HepG2 (cell line): ENCODE data around the gene CCT8. TPM values are rescaled to one million over a fixed set of nuclear protein-coding genes. Genes with fewer than 3 reads are reported as not detected.

Source experiments
- ATAC-seq: fragments of 200-7000 bp; cut with Tn5 transposase; 3 replicates; pipeline ENCODE4 v1.9.1; 2020; ENCODE audit warnings: mild to moderate bottlenecking, moderate library complexity
- BruUV-seq: library from RNA; stranded (reverse); fragments of 400-500 nt; replicated peaks from 2 replicates; lab custom pipeline; 2021; lab: Mats Ljungman, UMichigan
- CTCF ChIA-PET: fragments of 300-600 bp; formaldehyde crosslinking; extraction: SDS; loops from one replicate; lab custom pipeline; 2021; ENCODE audit warnings: low total read pairs, inconsistent platforms, low intra/inter-chr PET ratio; lab: Yijun Ruan, JAX
- POLR2A ChIA-PET: fragments of 350-600 bp; sonication (Branson Sonifier 250); formaldehyde crosslinking; loops from one replicate; lab custom pipeline; 2020; ENCODE audit warnings: antibody characterized with exemption, inconsistent platforms; lab: Yijun Ruan, JAX
- DNase-seq: peaks from one replicate; pipeline ENCODE4 v3.0.0-alpha.2; 2015; ENCODE audit warnings: low spot score
- FAIRE-seq: peaks from 3 replicates; lab custom pipeline; 2011; peaks lifted over from hg19 to GRCh38; lab: Jason Lieb, UNC
- H2AFZ ChIP-seq: one replicate; pipeline ENCODE4 v1.6.1; 2011; ENCODE audit warnings: low read length, inconsistent platforms
- H3K27ac ChIP-seq: fragments of 300-600 bp; 3 replicates; pipeline ENCODE4 v1.8.0; 2011; ENCODE audit warnings: mixed run types, mild to moderate bottlenecking, mixed read lengths, low read length, inconsistent platforms; ENCODE audit not compliant: insufficient read depth; ENCODE audit errors: extremely low read length
- H3K27me3 ChIP-seq, 2 experiments: fragments of 200-600 bp in 1 of 2; 2 replicates in 1 of 2; 3 replicates in 1 of 2; pipeline versions ENCODE4 v1.6.0 to v1.8.0; 2011; ENCODE audit warnings: low read length in 2 of 2, mild to moderate bottlenecking in 2 of 2, moderate library complexity in 2 of 2, inconsistent platforms in 1 of 2; ENCODE audit not compliant: insufficient read depth in 2 of 2, control insufficient read depth in 1 of 2
- H3K36me3 ChIP-seq, 2 experiments: fragments of 200-600 bp in 1 of 2; replicated peaks in 1 of 2; 2 replicates in 1 of 2; 3 replicates in 1 of 2; pipeline versions ENCODE4 v1.5.1 to v1.8.0; 2011; ENCODE audit warnings: low read length in 2 of 2, inconsistent platforms in 1 of 2; ENCODE audit not compliant: insufficient read depth in 2 of 2, control insufficient read depth in 1 of 2
- H3K4me1 ChIP-seq: 2 replicates; pipeline ENCODE4 v1.5.1; 2012; ENCODE audit warnings: low read length, inconsistent platforms; ENCODE audit not compliant: insufficient read depth
- H3K4me2 ChIP-seq: 2 replicates; pipeline ENCODE4 v1.6.0; 2011; ENCODE audit warnings: low read depth, low read length, inconsistent platforms
- H3K4me3 ChIP-seq, 3 experiments: fragments of 200-600 bp in 1 of 3; sonication (generic), shearing (Covaris generic) in 1 of 3; replicated peaks in 1 of 3; 2 replicates each; pipeline ENCODE4 v1.5.1; 2011 to 2016; ENCODE audit warnings: low read length in 3 of 3, inconsistent platforms in 2 of 3, low read depth in 2 of 3, mild to moderate bottlenecking in 2 of 3, control low read depth in 1 of 3, mixed read lengths in 1 of 3; ENCODE audit not compliant: insufficient read depth in 1 of 3
- H3K79me2 ChIP-seq: one replicate; pipeline ENCODE4 v1.6.1; 2011; ENCODE audit warnings: low read length, inconsistent platforms; ENCODE audit not compliant: insufficient read depth
- H3K9ac ChIP-seq: 2 replicates; pipeline ENCODE4 v1.6.0; 2011; ENCODE audit warnings: mild to moderate bottlenecking, low read depth, low read length, inconsistent platforms; ENCODE audit not compliant: insufficient read depth
- H3K9me3 ChIP-seq: 2 replicates; pipeline ENCODE4 v1.5.1; 2012; ENCODE audit warnings: mild to moderate bottlenecking, low read length
- H4K20me1 ChIP-seq: 2 replicates; pipeline ENCODE4 v1.6.0; 2011; ENCODE audit warnings: inconsistent platforms, mild to moderate bottlenecking, low read length, moderate library complexity; ENCODE audit not compliant: insufficient read depth
- ARID2 ChIP-seq: sonication (generic); formaldehyde crosslinking; IDR thresholded peaks from 2 replicates; pipeline ENCODE4 v1.8.1; 2022; ENCODE audit warnings: mild to moderate bottlenecking, missing genetic modification reagents, borderline replicate concordance
- HMGXB3 ChIP-seq: sonication (generic); formaldehyde crosslinking; IDR thresholded peaks from 2 replicates; pipeline ENCODE4 v1.4.0; 2020; ENCODE audit warnings: missing genetic modification reagents, borderline replicate concordance
- KAT8 ChIP-seq: IDR thresholded peaks from 2 replicates; pipeline ENCODE4 v1.6.1; 2016; ENCODE audit warnings: missing genetic modification reagents, missing compliant biosample characterization
- ONECUT2 ChIP-seq: sonication (generic); formaldehyde crosslinking; IDR thresholded peaks from 2 replicates; pipeline ENCODE4 v1.4.0; 2020; ENCODE audit warnings: missing genetic modification reagents
- POLR2AphosphoS5 ChIP-seq: IDR thresholded peaks from 2 replicates; pipeline ENCODE4 v1.6.1; 2012; ENCODE audit warnings: low read depth, low read length
- POLR2G ChIP-seq: fragments of 200-400 bp; formaldehyde crosslinking; IDR thresholded peaks from 2 replicates; pipeline ENCODE4 v1.6.1; 2018; ENCODE audit warnings: mild to moderate bottlenecking, low read depth, low read length, moderate library complexity
- RAD51 ChIP-seq: fragments of 450-650 bp; IDR thresholded peaks from 2 replicates; pipeline ENCODE4 v1.6.1; 2016; ENCODE audit warnings: borderline replicate concordance
- RBM22 ChIP-seq: fragments of 200-400 bp; formaldehyde crosslinking; optimal IDR thresholded peaks from 2 replicates; pipeline ENCODE3; 2017; ENCODE audit warnings: mild to moderate bottlenecking, low read length, moderate library complexity
- SNRNP70 ChIP-seq: fragments of 200-400 bp; formaldehyde crosslinking; IDR thresholded peaks from 2 replicates; pipeline ENCODE4 v1.6.1; 2017; ENCODE audit warnings: mild to moderate bottlenecking, low read depth, low read length, moderate library complexity
- STAT5B ChIP-seq: sonication (generic); formaldehyde crosslinking; IDR thresholded peaks from 2 replicates; pipeline ENCODE4 v1.4.0; 2020; ENCODE audit warnings: missing genetic modification reagents
- ZBTB21 ChIP-seq: sonication (generic); formaldehyde crosslinking; IDR thresholded peaks from 2 replicates; pipeline ENCODE4 v1.4.0; 2020; ENCODE audit warnings: missing genetic modification reagents
- ZFY ChIP-seq: sonication (generic); formaldehyde crosslinking; IDR thresholded peaks from 2 replicates; pipeline ENCODE4 v1.4.0; 2020; ENCODE audit warnings: missing genetic modification reagents
- ZNF530 ChIP-seq: sonication (generic); formaldehyde crosslinking; IDR thresholded peaks from 2 replicates; pipeline ENCODE4 v1.5.0; 2020; ENCODE audit warnings: low read depth, mild to moderate bottlenecking, missing genetic modification reagents
- ZNF547 ChIP-seq: sonication (generic); formaldehyde crosslinking; IDR thresholded peaks from 2 replicates; pipeline ENCODE4 v1.5.1; 2020; ENCODE audit warnings: mild to moderate bottlenecking, missing genetic modification reagents
- ZNF737 ChIP-seq: sonication (generic); formaldehyde crosslinking; IDR thresholded peaks from 2 replicates; pipeline ENCODE4 v1.5.0; 2020; ENCODE audit warnings: missing genetic modification reagents, mild to moderate bottlenecking, borderline replicate concordance
- ZSCAN25 ChIP-seq: sonication (generic); formaldehyde crosslinking; IDR thresholded peaks from 2 replicates; pipeline ENCODE4 v1.8.0; 2022; ENCODE audit warnings: mild to moderate bottlenecking, missing genetic modification reagents
- WGBS: methylation state at CpG from one replicate; pipeline ENCODE4 v1.1.6; 2017; ENCODE audit warnings: low lambda C conversion rate; 5-methylcytosine and 5-hydroxymethylcytosine counted together
- in situ Hi-C: cut with HindIII; loops from 2 replicates; pipeline ENCODE4 v1.10.0; 2017; ENCODE audit warnings: low pct_unique_long_range_greater_than_20kb; ENCODE audit not compliant: extremely low pct_ligation_motif_present
- intact Hi-C: fragments of 100-400 bp; cut with micrococcal nuclease; formaldehyde crosslinking; loops from one replicate; pipeline ENCODE4 v1.10.0; 2022; ENCODE audit not compliant: unreplicated experiment
- polyA plus RNA-seq, 8 experiments: library from polyadenylated mRNA; depleted of rRNA in 3 of 8; stranded (reverse) in 7 of 8; unstranded in 1 of 8; fragments of >200 nt; fragmentation: Illumina TruSeq in 4 of 8; extraction: Trizol in 4 of 8; gene quantifications; 2 replicates each; pipeline versions ENCODE4 v1.2.1 to v1.2.3, GENCODE V29; 2011 to 2016; ENCODE audit warnings: low read depth in 4 of 8, missing spikeins in 1 of 8, mixed read lengths in 1 of 8; ENCODE audit not compliant: insufficient read depth in 1 of 8
- total RNA-seq, 5 experiments: library from RNA; depleted of rRNA; stranded (reverse); fragments of >200 nt; fragmentation: Illumina TruSeq; extraction: Trizol; gene quantifications; 2 replicates each; pipeline ENCODE4 v1.2.3, GENCODE V29; 2016; ENCODE audit warnings: low read depth in 1 of 5

The CCT8 gene
- total and polyA plus RNA-seq, 2 of the 13 experiments (the other 11 are each of a cell fraction or from before 2014, with no cell fraction given), result 127 to 325 TPM

DNA sequence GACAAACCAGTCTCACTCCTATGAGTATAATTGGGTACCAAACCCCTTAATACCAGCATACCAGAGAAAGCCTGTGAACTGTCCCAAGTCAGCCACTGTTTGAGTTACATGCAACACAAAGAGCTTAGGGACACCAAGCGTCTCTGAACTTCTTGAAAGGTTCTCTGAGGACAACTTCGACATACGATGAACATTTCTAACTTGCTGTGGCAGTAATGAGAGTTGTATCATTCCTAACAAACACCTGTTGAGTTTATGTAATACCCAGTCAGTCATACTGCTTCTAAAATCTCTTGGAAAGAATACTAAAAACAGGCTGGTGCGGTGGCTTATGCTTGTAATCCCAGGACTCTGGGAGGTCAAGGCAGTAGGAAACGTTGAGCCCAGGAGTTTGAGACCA lies 18.4 kb downstream of the CCT8 start:
- BruUV-seq, result no TSS peak
- Histone ChIP-seq H2AFZ (no peak overlapping the region), H3K27me3 (no peaks in the 10 kb centered on the region), H3K36me3 (peaks cover 8 to 72% of the 10 kb centered on the region in 2 experiments), H3K9me3 (no peaks in the 10 kb centered on the region), H3K4me1 (no peaks in the 10 kb centered on the region), H3K4me2 (no peak overlapping the region), H4K20me1 (no peaks in the 10 kb centered on the region), H3K9ac (no peak overlapping the region), H3K4me3 (no peak overlapping the region), H3K79me2 (no peaks in the 10 kb centered on the region), H3K27ac (no peak overlapping the region)
- CTCF ChIA-PET, result no interaction called here
- no peak; the same call in 2 of the 3 replicates for ATAC-seq
- TF ChIP-seq POLR2G (0 out of 2 replicates have a peak, but pooled peaks have one; percentile 27), POLR2AphosphoS5 (peak; percentile 55; the same call in 1 of the 2 replicates), STAT5B (CRISPR knock-in tag) (no peak), ZBTB21 (CRISPR knock-in tag) (no peak), RBM22 (peak; percentile 37), KAT8 (CRISPR knock-in tag) (no peak), ZNF547 (CRISPR knock-in tag) (no peak), ZFY (CRISPR knock-in tag) (no peak), SNRNP70 (no peak)
- in situ Hi-C loops, result no loop called here
- no peak for FAIRE-seq
- POLR2A ChIA-PET, result interaction anchor here (0.9 kb wide), 1 partner anchor 36 kb away, joined by 3 read pairs; the partner anchor contains the start of gene RWDD2B
- WGBS, result 93% methylated on average over 5 of the region's 5 CpGs
- intact Hi-C loops, result no loop called here
- DNase-seq, result no peak

DNA sequence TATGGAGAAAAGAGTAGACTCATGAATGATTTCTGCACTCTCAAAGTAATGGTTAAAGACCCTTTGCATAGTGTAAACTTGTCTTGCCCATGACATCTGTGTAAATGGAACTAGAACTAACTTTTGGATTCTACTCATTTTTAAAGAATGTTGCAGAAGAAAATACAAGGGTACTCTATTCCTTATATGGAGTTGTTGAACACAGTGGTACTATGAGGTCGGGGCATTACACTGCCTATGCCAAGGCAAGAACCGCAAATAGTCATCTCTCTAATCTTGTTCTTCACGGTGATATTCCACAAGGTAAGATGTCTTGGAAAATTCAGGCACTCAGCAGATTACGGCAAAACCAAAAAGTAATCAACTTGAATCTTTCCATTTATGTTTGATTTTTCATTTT lies 19.8 kb downstream of the CCT8 start:
- CTCF ChIA-PET, result no interaction called here
- in situ Hi-C loops (no loop called here), intact Hi-C loops (no loop called here)
- POLR2A ChIA-PET, result interaction anchor here (1.6 kb wide), 1 partner anchor 29 kb away, joined by 4 read pairs; the partner anchor contains the start of gene USP16
- Histone ChIP-seq H2AFZ (no peak overlapping the region), H3K4me1 (no peaks in the 10 kb centered on the region), H3K9ac (no peak overlapping the region), H3K27ac (no peak overlapping the region), H3K4me3 (no peak overlapping the region), H3K9me3 (no peaks in the 10 kb centered on the region), H3K27me3 (no peaks in the 10 kb centered on the region), H3K4me2 (no peak overlapping the region), H3K79me2 (no peaks in the 10 kb centered on the region), H4K20me1 (no peaks in the 10 kb centered on the region), H3K36me3 (peaks cover 12 to 76% of the 10 kb centered on the region in 2 experiments)
- FAIRE-seq, result no peak
- TSS peak; percentile 38 for BruUV-seq
- ATAC-seq, result no peak
- no peak for TF ChIP-seq RAD51
- no peak for TF ChIP-seq HMGXB3 (CRISPR knock-in tag)
- TF ChIP-seq ZSCAN25, result no peak
- TF ChIP-seq ZNF737 (CRISPR knock-in tag), result no peak
- TF ChIP-seq ZNF530, result no peak
- no peak for TF ChIP-seq ONECUT2 (CRISPR knock-in tag)
- no peak for TF ChIP-seq ARID2 (CRISPR knock-in tag)
- DNase-seq, result no peak
- WGBS, result 98% methylated on average over 4 of the region's 4 CpGs
